ENCODE measurements around the gene KCNC2.

KCNC2 gene

GRCh38 chr12:75042125-75042524 lies 167.5 kb downstream of the KCNC2 start:
- Histone ChIP-seq H3F3A (ENCODE audit: control insufficient read depth, insufficient read depth) (no peaks in the 10 kb centered on the region), H3K4me2 (ENCODE audit: low read length) (no peak overlapping the region), H3K36me3 (ENCODE audit: control insufficient read depth, low read length) (no peaks in the 10 kb centered on the region), H3K9me3 (ENCODE audit: control insufficient read depth, insufficient read depth, low read length) (no peaks in the 10 kb centered on the region), H3K4me1 (ENCODE audit: control insufficient read depth, low read length) (no peaks in the 10 kb centered on the region), H4K20me1 (ENCODE audit: control insufficient read depth, insufficient read depth, low read depth, low read length) (no peaks in the 10 kb centered on the region), H3K9me2 (replicated peaks; ENCODE audit: control insufficient read depth, low read length) (no peaks in the 10 kb centered on the region; the same call in 1 of the 2 replicates), H3K79me2 (ENCODE audit: control insufficient read depth, low read length) (no peaks in the 10 kb centered on the region), H3K27ac (ENCODE audit: low read depth, low read length) (no peak overlapping the region), H3K27me3 (ENCODE audit: control insufficient read depth, low read length) (no peaks in the 10 kb centered on the region), H3K4me3 (ENCODE audit: low read length) (no peak overlapping the region)
- TF ChIP-seq CTCF (IDR thresholded peaks at IDR 0.05; ENCODE audit: low read depth, low read length, poor library complexity, severe bottlenecking) (no peak), EZH2phosphoT487 (IDR thresholded peaks at IDR 0.05; ENCODE audit: borderline replicate concordance, low read length) (no peak)

GRCh38 chr12:75041472-75041871 lies 168.2 kb downstream of the KCNC2 start:
- no peak overlapping the region for H3K4me2 ChIP-seq (ENCODE audit: low read length)
- no peak overlapping the region for H3K27ac ChIP-seq (ENCODE audit: low read depth, low read length)
- H3K36me3 ChIP-seq (ENCODE audit: control insufficient read depth, low read length) = no peaks in the 10 kb centered on the region
- H3K9me2 ChIP-seq (replicated peaks; ENCODE audit: control insufficient read depth, low read length) = no peaks in the 10 kb centered on the region; the same call in 1 of the 2 replicates
- H3K9me3 ChIP-seq (ENCODE audit: control insufficient read depth, insufficient read depth, low read length) = no peaks in the 10 kb centered on the region
- H3F3A ChIP-seq (ENCODE audit: control insufficient read depth, insufficient read depth) = no peaks in the 10 kb centered on the region
- no peaks in the 10 kb centered on the region for H3K79me2 ChIP-seq (ENCODE audit: control insufficient read depth, low read length)
- no peaks in the 10 kb centered on the region for H3K4me1 ChIP-seq (ENCODE audit: control insufficient read depth, low read length)
- TF ChIP-seq EZH2phosphoT487 (IDR thresholded peaks at IDR 0.05; ENCODE audit: borderline replicate concordance, low read length) (no peak), CTCF (IDR thresholded peaks at IDR 0.05; ENCODE audit: low read depth, low read length, poor library complexity, severe bottlenecking) (no peak)
- H3K4me3 ChIP-seq (ENCODE audit: low read length) = no peak overlapping the region
- no peaks in the 10 kb centered on the region for H3K27me3 ChIP-seq (ENCODE audit: control insufficient read depth, low read length)
- no peaks in the 10 kb centered on the region for H4K20me1 ChIP-seq (ENCODE audit: control insufficient read depth, insufficient read depth, low read depth, low read length)

- Histone ChIP-seq H3K4me2 (ENCODE audit: low read length) (no peak overlapping the region), H3K9me2 (replicated peaks; ENCODE audit: control insufficient read depth, low read length) (no peaks in the 10 kb centered on the region), H3K9me3 (ENCODE audit: control insufficient read depth, insufficient read depth, low read length) (peaks cover 11% of the 10 kb centered on the region; the same call in 1 of the 2 replicates), H3K4me1 (ENCODE audit: control insufficient read depth, low read length) (no peaks in the 10 kb centered on the region), H3K27me3 (ENCODE audit: control insufficient read depth, low read length) (no peaks in the 10 kb centered on the region), H4K20me1 (ENCODE audit: control insufficient read depth, insufficient read depth, low read depth, low read length) (no peaks in the 10 kb centered on the region), H3K79me2 (ENCODE audit: control insufficient read depth, low read length) (no peaks in the 10 kb centered on the region), H3K27ac (ENCODE audit: low read depth, low read length) (no peak overlapping the region), H3K36me3 (ENCODE audit: control insufficient read depth, low read length) (no peaks in the 10 kb centered on the region), H3F3A (ENCODE audit: control insufficient read depth, insufficient read depth) (no peaks in the 10 kb centered on the region), H3K4me3 (ENCODE audit: low read length) (no peak overlapping the region)
- TF ChIP-seq CTCF (IDR thresholded peaks at IDR 0.05; ENCODE audit: low read depth, low read length, poor library complexity, severe bottlenecking) (no peak), EZH2phosphoT487 (IDR thresholded peaks at IDR 0.05; ENCODE audit: borderline replicate concordance, low read length) (no peak)
These were observed 189.5 kb downstream of the KCNC2 start for GRCh38 chr12:75020068-75020557.
